ENCODE results near the gene IGFBP6. TPM values are rescaled to one million over a fixed set of nuclear protein-coding genes. Genes with fewer than 3 reads are reported as not detected.

The IGFBP6 gene
- total RNA-seq, 1 experiment from 2014 or later, result 4.2 TPM

- no peak overlapping the region for H4K5ac ChIP-seq (ENCODE audit: insufficient read length, low read depth, low read length)
- H2BK120ac ChIP-seq (ENCODE audit: low read depth, low read length, poor library complexity, severe bottlenecking), result no peak overlapping the region
- no peak overlapping the region for H3K18ac ChIP-seq (ENCODE audit: insufficient read length, low read depth, low read length)
- peaks cover 27 to 37% of the 10 kb centered on the region in 2 experiments for H3K4me1 Mint-ChIP-seq
- no peak overlapping the region for H2BK12ac ChIP-seq (ENCODE audit: insufficient read length, low read depth, low read length)
- H3K79me1 ChIP-seq (ENCODE audit: insufficient read depth, low read depth, low read length, poor library complexity, severe bottlenecking), result no peaks in the 10 kb centered on the region
- H3K4me3 Mint-ChIP-seq, result peak overlapping the region; percentile 68 to 91
- H3K9me3 Mint-ChIP-seq, result peaks cover 0 to 3% of the 10 kb centered on the region in 2 experiments; a peak in 1 of 5 replicates
- no peak overlapping the region for H3K27ac Mint-ChIP-seq
- no peak overlapping the region for H4K8ac ChIP-seq (replicated peaks; ENCODE audit: insufficient read length, low read depth, low read length)
- H3K9ac ChIP-seq (ENCODE audit: extremely low read depth, insufficient read length, low read length), result no peak overlapping the region
- no peak overlapping the region for H3K14ac ChIP-seq (ENCODE audit: insufficient read depth, low read length)
- H2BK20ac ChIP-seq (ENCODE audit: low read depth, low read length, poor library complexity, severe bottlenecking), result no peak overlapping the region
- H3K79me2 ChIP-seq (ENCODE audit: insufficient read depth, low read length), result no peaks in the 10 kb centered on the region
- peaks cover 6% of the 10 kb centered on the region; the same call in 1 of the 2 replicates for H3K4me1 ChIP-seq (ENCODE audit: insufficient read depth, low read length)
- H3K27ac ChIP-seq (ENCODE audit: insufficient read length, low read depth, low read length), result no peak overlapping the region
- peaks cover 24% of the 10 kb centered on the region for H3K23me2 ChIP-seq (ENCODE audit: insufficient read length, low read depth, low read length, poor library complexity, severe bottlenecking)
- DNase-seq, result peak; percentile 88
- H3K56ac ChIP-seq (ENCODE audit: insufficient read length, low read depth, low read length), result no peak overlapping the region
- no peak overlapping the region for H3T11ph ChIP-seq (ENCODE audit: low read length)
- peak; percentile 99 for TF ChIP-seq CTCF (conservative IDR thresholded peaks at IDR 0.05)
- no peaks in the 10 kb centered on the region for H4K20me1 ChIP-seq (ENCODE audit: control insufficient read depth, insufficient read depth, insufficient read length)
- peak overlapping the region; percentile 98 for H3K4me2 ChIP-seq (ENCODE audit: insufficient read depth, insufficient read length, low read length)
- H3K27me3 ChIP-seq (ENCODE audit: insufficient read depth, low read length), result no peaks in the 10 kb centered on the region; the same call in 1 of the 2 replicates
- H4K91ac ChIP-seq (ENCODE audit: insufficient read length, low read depth, low read length), result no peak overlapping the region
- no peaks in the 10 kb centered on the region for H3K9me3 ChIP-seq (ENCODE audit: control insufficient read depth, low read depth, low read length)
- no peaks in the 10 kb centered on the region; a peak in 1 of 7 replicates for H3K36me3 Mint-ChIP-seq (ENCODE audit: insufficient read depth in 1 of 3, low read depth in 3 of 3)
- no peak overlapping the region for H2BK5ac ChIP-seq (ENCODE audit: insufficient read length, low read length)
- no peak overlapping the region for H3K23ac ChIP-seq (ENCODE audit: insufficient read length, low read depth, low read length)
- H2BK15ac ChIP-seq (ENCODE audit: low read depth, low read length), result no peak overlapping the region
- H3K27me3 Mint-ChIP-seq (ENCODE audit: low read depth), result peaks cover 64% of the 10 kb centered on the region
- no CpG with 5 or more reads among the region's 6 CpGs for WGBS (ENCODE audit: extremely low coverage, insufficient read length, low lambda C conversion rate)
- no peak overlapping the region for H2AFZ ChIP-seq (ENCODE audit: low read length)
- no peak overlapping the region for H2AK5ac ChIP-seq (ENCODE audit: insufficient read length, low read length)
- no peak overlapping the region for H3K4ac ChIP-seq (ENCODE audit: low read depth, low read length)
These were observed 1.8 kb downstream of the IGFBP6 start for GRCh38 chr12:53099071-53099882.
